Neural progenitor cell (in vitro differentiated cells): ENCODE measurements around the gene OGFOD1. TPM values are rescaled to one million over a fixed set of nuclear protein-coding genes. Genes with fewer than 3 reads are reported as not detected.

Experiments
- DNase-seq: peaks from one replicate; pipeline ENCODE4 v3.0.0-alpha.2; 2016; ENCODE audit warnings: low spot score
- H2AFZ ChIP-seq: fragments of 200-600 bp; sonication (generic); replicated peaks from 2 replicates; pipeline ENCODE4 v1.6.1; 2016; ENCODE audit warnings: antibody characterized with exemption
- H3F3A ChIP-seq: fragments of 200-600 bp; sonication (generic); 2 replicates; pipeline ENCODE4 v1.6.1; 2016; ENCODE audit warnings: antibody characterized with exemption, low read depth
- H3K27ac ChIP-seq: fragments of 200-600 bp; sonication (generic); 2 replicates; pipeline ENCODE4 v1.5.1; 2016; ENCODE audit warnings: mild to moderate bottlenecking
- H3K27me3 ChIP-seq: fragments of 200-600 bp; sonication (generic); 2 replicates; pipeline ENCODE4 v1.6.1; 2016; ENCODE audit warnings: mild to moderate bottlenecking, moderate library complexity
- H3K36me3 ChIP-seq: fragments of 200-600 bp; sonication (generic); 2 replicates; pipeline ENCODE4 v1.5.1; 2016
- H3K4me1 ChIP-seq: fragments of 200-600 bp; sonication (generic); 2 replicates; pipeline ENCODE4 v1.6.1; 2016; ENCODE audit warnings: mixed run types
- H3K4me2 ChIP-seq: fragments of 200-600 bp; sonication (generic); 2 replicates; pipeline ENCODE4 v1.6.1; 2016
- H3K4me3 ChIP-seq: fragments of 200-600 bp; sonication (generic); 2 replicates; pipeline ENCODE4 v1.5.1; 2016
- H3K79me2 ChIP-seq: fragments of 200-600 bp; sonication (generic); 2 replicates; pipeline ENCODE4 v1.6.1; 2016; ENCODE audit warnings: low read depth
- H3K9ac ChIP-seq: fragments of 200-600 bp; sonication (generic); 2 replicates; pipeline ENCODE4 v1.6.1; 2016
- H3K9me3 ChIP-seq: fragments of 200-600 bp; sonication (generic); 2 replicates; pipeline ENCODE4 v1.5.1; 2016; ENCODE audit warnings: low read depth
- H4K20me1 ChIP-seq: fragments of 200-600 bp; sonication (generic); 2 replicates; pipeline ENCODE4 v1.6.1; 2016; ENCODE audit warnings: low read depth
- H3K27ac Mint-ChIP-seq: 3 replicates; pipeline ENCODE4 v1.8.0; 2021; ENCODE audit warnings: mixed read lengths
- H3K27me3 Mint-ChIP-seq: 2 replicates; pipeline ENCODE4 v1.8.0; 2022; ENCODE audit warnings: low read depth, mild to moderate bottlenecking, inconsistent platforms, moderate library complexity, mixed read lengths; ENCODE audit not compliant: insufficient read depth
- H3K36me3 Mint-ChIP-seq: 3 replicates; pipeline ENCODE4 v1.8.0; 2021; ENCODE audit warnings: mixed read lengths
- H3K4me1 Mint-ChIP-seq: 3 replicates; pipeline ENCODE4 v1.8.0; 2021; ENCODE audit warnings: mixed read lengths
- H3K4me3 Mint-ChIP-seq: 3 replicates; pipeline ENCODE4 v1.8.0; 2021; ENCODE audit warnings: mild to moderate bottlenecking, moderate library complexity, mixed read lengths
- H3K9me3 Mint-ChIP-seq: 3 replicates; pipeline ENCODE4 v1.8.0; 2020; ENCODE audit warnings: mixed read lengths
- EZH2 ChIP-seq: fragments of 200-600 bp; sonication (generic); IDR thresholded peaks from 2 replicates; pipeline ENCODE4 v1.6.1; 2017; ENCODE audit warnings: antibody characterized with exemption, mild to moderate bottlenecking, moderate library complexity
- EZH2phosphoT487 ChIP-seq: fragments of 200-600 bp; sonication (generic); IDR thresholded peaks from 2 replicates; pipeline ENCODE4 v1.6.1; 2017; ENCODE audit warnings: antibody characterized with exemption
- total RNA-seq: library from RNA; depleted of rRNA; stranded (reverse); fragments of >200 nt; gene quantifications from 2 replicates; pipeline ENCODE4 v1.2.3, GENCODE V29; 2015; ENCODE audit warnings: low replicate concordance
- TF ChIP-seq, protein P1 (sequence below): fragments of 200-600 bp; sonication (generic); IDR thresholded peaks from 2 replicates; pipeline ENCODE4 v1.5.1; 2017; ENCODE audit warnings: antibody characterized with exemption, mild to moderate bottlenecking

The OGFOD1 gene
- total RNA-seq, 1 donor from 2014 or later = 73.4 TPM

- Histone ChIP-seq H3K9ac (no peak overlapping the region), H3K27ac (no peak overlapping the region), H3K27me3 (no peaks in the 10 kb centered on the region), H3K9me3 (no peaks in the 10 kb centered on the region), H3K4me2 (no peak overlapping the region), H3K4me1 (no peaks in the 10 kb centered on the region), H3F3A (no peaks in the 10 kb centered on the region), H3K79me2 (no peaks in the 10 kb centered on the region), H2AFZ (no peak overlapping the region), H4K20me1 (no peaks in the 10 kb centered on the region), H3K36me3 (peaks cover 28% of the 10 kb centered on the region), H3K4me3 (no peak overlapping the region)
- no peaks in the 10 kb centered on the region for H3K27me3 Mint-ChIP-seq
- TF ChIP-seq, protein P1, sequence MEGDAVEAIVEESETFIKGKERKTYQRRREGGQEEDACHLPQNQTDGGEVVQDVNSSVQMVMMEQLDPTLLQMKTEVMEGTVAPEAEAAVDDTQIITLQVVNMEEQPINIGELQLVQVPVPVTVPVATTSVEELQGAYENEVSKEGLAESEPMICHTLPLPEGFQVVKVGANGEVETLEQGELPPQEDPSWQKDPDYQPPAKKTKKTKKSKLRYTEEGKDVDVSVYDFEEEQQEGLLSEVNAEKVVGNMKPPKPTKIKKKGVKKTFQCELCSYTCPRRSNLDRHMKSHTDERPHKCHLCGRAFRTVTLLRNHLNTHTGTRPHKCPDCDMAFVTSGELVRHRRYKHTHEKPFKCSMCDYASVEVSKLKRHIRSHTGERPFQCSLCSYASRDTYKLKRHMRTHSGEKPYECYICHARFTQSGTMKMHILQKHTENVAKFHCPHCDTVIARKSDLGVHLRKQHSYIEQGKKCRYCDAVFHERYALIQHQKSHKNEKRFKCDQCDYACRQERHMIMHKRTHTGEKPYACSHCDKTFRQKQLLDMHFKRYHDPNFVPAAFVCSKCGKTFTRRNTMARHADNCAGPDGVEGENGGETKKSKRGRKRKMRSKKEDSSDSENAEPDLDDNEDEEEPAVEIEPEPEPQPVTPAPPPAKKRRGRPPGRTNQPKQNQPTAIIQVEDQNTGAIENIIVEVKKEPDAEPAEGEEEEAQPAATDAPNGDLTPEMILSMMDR = no peak
- TF ChIP-seq EZH2 = no peak
- no peak for TF ChIP-seq EZH2phosphoT487
- no peaks in the 10 kb centered on the region for H3K4me1 Mint-ChIP-seq
- no peak overlapping the region for H3K27ac Mint-ChIP-seq
- H3K36me3 Mint-ChIP-seq = peaks cover 27% of the 10 kb centered on the region
- H3K9me3 Mint-ChIP-seq = no peaks in the 10 kb centered on the region
- DNase-seq = no peak
- H3K4me3 Mint-ChIP-seq = no peak overlapping the region
These were observed 11.8 kb downstream of the OGFOD1 start for GRCh38 chr16:56463153-56463552.

DNA sequence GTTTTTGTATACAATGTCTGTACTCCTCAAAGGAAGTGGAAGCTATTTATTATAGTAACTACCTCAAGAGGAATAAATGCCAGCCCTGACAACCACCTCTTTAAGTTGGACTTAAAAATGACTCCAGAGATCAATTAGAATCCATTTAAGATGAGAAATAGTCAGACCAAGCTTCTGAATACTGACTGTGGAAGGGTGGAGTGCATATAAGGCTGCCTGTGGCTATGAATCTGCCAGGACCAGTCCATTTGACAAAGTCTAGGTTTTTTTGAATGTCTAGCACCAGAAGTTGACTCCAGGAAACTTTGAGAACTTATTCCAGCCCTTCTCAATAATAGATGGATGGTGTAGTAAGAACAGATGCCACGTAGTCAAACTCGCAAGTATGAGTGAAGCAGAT lies 15.0 kb downstream of the OGFOD1 start:
- Mint-ChIP-seq H3K27me3 (no peaks in the 10 kb centered on the region), H3K9me3 (no peaks in the 10 kb centered on the region), H3K4me1 (no peaks in the 10 kb centered on the region), H3K27ac (no peak overlapping the region), H3K4me3 (no peak overlapping the region), H3K36me3 (peaks cover 32% of the 10 kb centered on the region)
- no peak for DNase-seq
- H3K79me2 ChIP-seq = no peaks in the 10 kb centered on the region
- H3K4me3 ChIP-seq = no peak overlapping the region
- H3K27ac ChIP-seq = no peak overlapping the region
- H3K9ac ChIP-seq = no peak overlapping the region
- H2AFZ ChIP-seq = no peak overlapping the region
- no peak for TF ChIP-seq EZH2
- TF ChIP-seq EZH2phosphoT487 = no peak
- TF ChIP-seq, protein P1 = no peak
- H3K9me3 ChIP-seq = no peaks in the 10 kb centered on the region
- no peaks in the 10 kb centered on the region for H4K20me1 ChIP-seq
- no peaks in the 10 kb centered on the region for H3F3A ChIP-seq
- no peak overlapping the region for H3K4me2 ChIP-seq
- H3K27me3 ChIP-seq = no peaks in the 10 kb centered on the region
- H3K36me3 ChIP-seq = peaks cover 23% of the 10 kb centered on the region
- H3K4me1 ChIP-seq = no peaks in the 10 kb centered on the region

DNA sequence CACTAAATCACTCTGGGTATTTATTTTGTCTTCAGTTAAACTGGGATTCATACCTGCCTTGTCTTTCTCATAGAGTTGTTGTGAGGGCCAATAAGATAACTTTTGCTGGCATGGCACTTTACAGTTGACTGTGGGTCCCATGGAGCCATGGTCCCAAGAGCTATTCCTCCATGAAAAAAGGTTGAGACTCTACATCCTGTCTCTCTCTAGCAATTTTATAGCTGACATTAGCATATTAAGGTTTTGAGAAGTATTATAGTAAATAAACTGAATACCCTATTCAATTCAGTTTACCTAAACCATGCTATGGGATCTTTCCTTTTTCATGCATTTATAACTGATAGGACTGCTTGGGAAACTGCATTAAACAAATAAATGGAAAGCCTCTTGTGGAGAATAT lies 17.4 kb downstream of the OGFOD1 start:
- no peaks in the 10 kb centered on the region for H3K79me2 ChIP-seq
- H4K20me1 ChIP-seq = no peaks in the 10 kb centered on the region
- H3K9me3 Mint-ChIP-seq = no peaks in the 10 kb centered on the region
- H3K27me3 Mint-ChIP-seq = no peaks in the 10 kb centered on the region
- DNase-seq = no peak
- H3K36me3 Mint-ChIP-seq = peaks cover 36% of the 10 kb centered on the region
- no peak overlapping the region for H3K9ac ChIP-seq
- TF ChIP-seq EZH2 = no peak
- TF ChIP-seq EZH2phosphoT487 = no peak
- TF ChIP-seq, protein P1 = no peak
- H3K27me3 ChIP-seq = no peaks in the 10 kb centered on the region
- H3K27ac ChIP-seq = no peak overlapping the region
- no peak overlapping the region for H3K4me2 ChIP-seq
- peaks cover 23% of the 10 kb centered on the region for H3K36me3 ChIP-seq
- no peaks in the 10 kb centered on the region for H3K4me1 ChIP-seq
- H3K27ac Mint-ChIP-seq = no peak overlapping the region
- no peak overlapping the region for H3K4me3 Mint-ChIP-seq
- no peaks in the 10 kb centered on the region for H3F3A ChIP-seq
- no peaks in the 10 kb centered on the region for H3K9me3 ChIP-seq
- no peaks in the 10 kb centered on the region for H3K4me1 Mint-ChIP-seq
- H3K4me3 ChIP-seq = no peak overlapping the region
- H2AFZ ChIP-seq = no peak overlapping the region

DNA sequence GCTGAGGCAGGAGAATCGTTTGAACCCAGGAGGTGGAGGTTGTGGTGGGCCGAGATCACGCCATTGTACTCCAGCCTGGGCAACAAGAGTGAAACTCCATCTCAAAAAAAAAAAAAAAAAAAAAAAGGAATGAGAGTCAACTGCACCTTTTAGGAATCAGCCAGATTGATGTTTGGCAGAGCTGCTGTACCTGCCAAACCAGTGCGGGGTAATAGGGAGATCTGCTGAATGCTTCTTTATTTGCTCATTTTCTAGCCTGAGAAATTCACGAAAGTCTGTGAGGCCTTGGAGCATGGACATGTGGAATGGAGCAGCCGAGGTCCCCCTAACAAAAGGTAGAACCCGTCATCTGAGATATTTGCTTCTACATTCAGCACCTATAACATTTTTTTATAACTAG lies 18.4 kb downstream of the OGFOD1 start:
- H3K4me1 Mint-ChIP-seq = peaks cover 2% of the 10 kb centered on the region
- no peaks in the 10 kb centered on the region for H3K27me3 ChIP-seq
- no peaks in the 10 kb centered on the region for H3K4me1 ChIP-seq
- H3F3A ChIP-seq = no peaks in the 10 kb centered on the region
- DNase-seq = no peak
- no peak for TF ChIP-seq EZH2phosphoT487
- TF ChIP-seq, protein P1 = no peak
- TF ChIP-seq EZH2 = no peak
- no peak overlapping the region for H3K4me3 Mint-ChIP-seq
- H3K9me3 Mint-ChIP-seq = no peaks in the 10 kb centered on the region
- no peaks in the 10 kb centered on the region for H3K79me2 ChIP-seq
- H3K9me3 ChIP-seq = no peaks in the 10 kb centered on the region
- H3K27me3 Mint-ChIP-seq = no peaks in the 10 kb centered on the region
- peaks cover 14% of the 10 kb centered on the region for H3K36me3 ChIP-seq
- peaks cover 34% of the 10 kb centered on the region for H3K36me3 Mint-ChIP-seq
- no peak overlapping the region for H3K4me3 ChIP-seq
- H3K9ac ChIP-seq = no peak overlapping the region
- no peak overlapping the region for H3K4me2 ChIP-seq
- no peaks in the 10 kb centered on the region for H4K20me1 ChIP-seq
- no peak overlapping the region for H3K27ac ChIP-seq
- no peak overlapping the region for H2AFZ ChIP-seq
- no peak overlapping the region for H3K27ac Mint-ChIP-seq
